OCI-LY7 (cell line): ENCODE data around the gene MAP2K5. TPM values are rescaled to one million over a fixed set of nuclear protein-coding genes. Genes with fewer than 3 reads are reported as not detected.

ENCODE experiments used
- BruUV-seq: library from RNA; stranded (reverse); fragments of 400-500 nt; replicated peaks from 2 replicates; lab custom pipeline; 2021; lab: Mats Ljungman, UMichigan
- CTCF ChIA-PET: fragments of 300-600 bp; sonication (Branson Sonifier 250); formaldehyde crosslinking; loops from one replicate; lab custom pipeline; 2022; ENCODE audit warnings: antibody characterized with exemption; ENCODE audit not compliant: unreplicated experiment; lab: Charles Lee
- POLR2A ChIA-PET: fragments of 300-600 bp; sonication (Branson Sonifier 250); formaldehyde crosslinking; loops from one replicate; lab custom pipeline; 2022; ENCODE audit warnings: antibody characterized with exemption; lab: Charles Lee
- DNase-seq: peaks from one replicate; pipeline ENCODE4 v3.0.0-alpha.2; 2015; ENCODE audit warnings: low spot score
- H2AFZ ChIP-seq: fragments of 200-600 bp; sonication (generic), shearing (Covaris generic); 2 replicates; pipeline ENCODE4 v1.6.1; 2014; ENCODE audit warnings: mild to moderate bottlenecking, antibody characterized with exemption, low read length, moderate library complexity
- H3K27ac ChIP-seq: fragments of 200-600 bp; sonication (generic); 2 replicates; pipeline ENCODE4 v1.5.1; 2014; ENCODE audit warnings: mixed run types, low read depth, mild to moderate bottlenecking, moderate library complexity, low read length, inconsistent platforms; ENCODE audit not compliant: poor library complexity, severe bottlenecking
- H3K36me3 ChIP-seq: fragments of 200-600 bp; sonication (generic); 2 replicates; pipeline ENCODE4 v1.6.1; 2014; ENCODE audit warnings: mild to moderate bottlenecking, antibody characterized with exemption, low read length, moderate library complexity, mixed read lengths; ENCODE audit not compliant: insufficient read depth
- H3K4me1 ChIP-seq: fragments of 200-600 bp; sonication (generic); 2 replicates; pipeline ENCODE4 v1.5.1; 2014; ENCODE audit warnings: mild to moderate bottlenecking, low read length; ENCODE audit not compliant: insufficient read depth, poor library complexity, severe bottlenecking
- H3K4me2 ChIP-seq: fragments of 200-600 bp; sonication (generic); 2 replicates; pipeline ENCODE4 v1.6.1; 2014; ENCODE audit warnings: mild to moderate bottlenecking, low read length
- H3K4me3 ChIP-seq: fragments of 200-600 bp; sonication (generic); 2 replicates; pipeline ENCODE4 v1.5.1; 2014; ENCODE audit warnings: mild to moderate bottlenecking, low read depth, low read length; ENCODE audit not compliant: poor library complexity, severe bottlenecking
- H3K79me2 ChIP-seq: fragments of 200-600 bp; sonication (generic); 2 replicates; pipeline ENCODE4 v1.6.1; 2016; ENCODE audit warnings: low read depth, mild to moderate bottlenecking, low read length, moderate library complexity, mixed read lengths; ENCODE audit not compliant: insufficient read depth
- H3K9me2 ChIP-seq: fragments of 200-600 bp; sonication (generic); 2 replicates; pipeline ENCODE4 v1.6.1; 2016; ENCODE audit warnings: mild to moderate bottlenecking, low read length, mixed read lengths; ENCODE audit not compliant: insufficient read depth
- H3K9me3 ChIP-seq: fragments of 200-600 bp; sonication (generic); 2 replicates; pipeline ENCODE4 v1.6.1; 2014; ENCODE audit warnings: mild to moderate bottlenecking, mixed run types, low read length, mixed read lengths
- H4K20me1 ChIP-seq: fragments of 200-600 bp; sonication (generic); 2 replicates; pipeline ENCODE4 v1.6.1; 2014; ENCODE audit warnings: mild to moderate bottlenecking, antibody characterized with exemption, low read length, moderate library complexity, mixed read lengths; ENCODE audit not compliant: insufficient read depth
- CTCF ChIP-seq: fragments of 200-600 bp; sonication (generic); conservative IDR thresholded peaks from 2 replicates; pipeline ENCODE4 v1.5.1; 2014; ENCODE audit warnings: mild to moderate bottlenecking, antibody characterized with exemption, low read length, moderate library complexity, mixed read lengths
- EZH2phosphoT487 ChIP-seq: fragments of 200-600 bp; sonication (generic); IDR thresholded peaks from 2 replicates; pipeline ENCODE4 v1.6.1; 2018; ENCODE audit warnings: low read depth, borderline replicate concordance, mild to moderate bottlenecking, mixed run types, antibody characterized with exemption, low read length, moderate library complexity, mixed read lengths
- intact Hi-C: fragments of 100-400 bp; cut with micrococcal nuclease; formaldehyde crosslinking; loops from one replicate; pipeline ENCODE4 v1.10.0; 2022; ENCODE audit not compliant: unreplicated experiment
- total RNA-seq, 2 experiments: library from RNA; depleted of rRNA in 1 of 2; stranded (reverse); fragments of >200 nt in 1 of 2; shearing (Covaris generic) in 1 of 2; gene quantifications; 2 replicates each; pipeline ENCODE4 v1.2.3, GENCODE V29; 2014 to 2022

The MAP2K5 gene
- total RNA-seq, 2 experiments from 2014 or later = 10.2 to 35.0 TPM

- ChIA-PET CTCF (interaction anchor here (0.6 to 1.7 kb wide), 3 partner anchors 48 to 219 kb away, joined by 3 to 6 read pairs (median 5); no protein-coding TSS in a partner anchor), POLR2A (interaction anchor here (0.6 to 1.6 kb wide), 4 partner anchors 49 to 333 kb away, joined by 3 to 8 read pairs (median 4); no protein-coding TSS in a partner anchor)
- peak; percentile 63 for DNase-seq
- H3K79me2 ChIP-seq = no peaks in the 10 kb centered on the region
- H3K4me3 ChIP-seq = no peak overlapping the region
- peak overlapping the region; percentile 8; the same call in 1 of the 2 replicates for H3K4me2 ChIP-seq
- TF ChIP-seq CTCF (peak; percentile 72), EZH2phosphoT487 (no peak)
- no peaks in the 10 kb centered on the region for H3K36me3 ChIP-seq
- no peak overlapping the region for H2AFZ ChIP-seq
- no peaks in the 10 kb centered on the region for H3K9me3 ChIP-seq
- no peaks in the 10 kb centered on the region for H4K20me1 ChIP-seq
- intact Hi-C loops = loop anchor here (1.0 kb wide), 1 partner anchor 49 kb away; no protein-coding TSS in a partner anchor
- H3K4me1 ChIP-seq = peaks cover 44% of the 10 kb centered on the region
- H3K27ac ChIP-seq = no peak overlapping the region
- no TSS peak for BruUV-seq
- H3K9me2 ChIP-seq = no peaks in the 10 kb centered on the region
Measured at GRCh38 chr15:67832031-67832551, 289.6 kb downstream of the MAP2K5 start.

GRCh38 chr15:67832897-67833709 lies 290.6 kb downstream of the MAP2K5 start:
- no peaks in the 10 kb centered on the region for H3K9me3 ChIP-seq

More at GRCh38 chr15:67832897-67833709, 290.6 kb downstream of the MAP2K5 start:
- no peak overlapping the region for H3K4me3 ChIP-seq
- peaks cover 54% of the 10 kb centered on the region for H3K4me1 ChIP-seq
- DNase-seq = no peak
- peak overlapping the region; percentile 33; the same call in 1 of the 2 replicates for H2AFZ ChIP-seq
- H4K20me1 ChIP-seq = no peaks in the 10 kb centered on the region
- TF ChIP-seq EZH2phosphoT487 (no peak), CTCF (no peak)
- intact Hi-C loops = loop anchor here (1.0 kb wide), 1 partner anchor 50 kb away; no protein-coding TSS in a partner anchor
- no peaks in the 10 kb centered on the region for H3K9me2 ChIP-seq
- ChIA-PET CTCF (interaction anchor here (1.7 kb wide), 1 partner anchor 51 kb away, joined by 5 read pairs; no protein-coding TSS in a partner anchor), POLR2A (interaction anchor here (0.6 to 1.6 kb wide), 4 partner anchors 50 to 334 kb away, joined by 3 to 8 read pairs (median 4); no protein-coding TSS in a partner anchor)
- no peaks in the 10 kb centered on the region for H3K36me3 ChIP-seq
- H3K79me2 ChIP-seq = no peaks in the 10 kb centered on the region
- peak overlapping the region; percentile 63; the same call in 1 of the 2 replicates for H3K4me2 ChIP-seq
- no peak overlapping the region for H3K27ac ChIP-seq
- BruUV-seq = no TSS peak
